GM13977 (cell line): ENCODE data around the gene KIF26B.

ENCODE experiments used
- DNase-seq: peaks from one replicate; pipeline ENCODE4 v3.0.0; 2012; ENCODE audit warnings: low spot score
- CTCF ChIP-seq: IDR thresholded peaks from 2 replicates; pipeline ENCODE4 v1.5.1; 2012; ENCODE audit warnings: mild to moderate bottlenecking, control low read depth; ENCODE audit not compliant: insufficient read depth; ENCODE audit errors: extremely low read depth, missing control alignments
- in situ Hi-C: fragments of 300-500 bp; cut with MboI; formaldehyde crosslinking; loops from one replicate; pipeline ENCODE4 v1.12.0; 2022; ENCODE audit warnings: low sequenced_read_pairs, low pct_unique_long_range_greater_than_20kb, mixed read lengths, inconsistent platforms; ENCODE audit not compliant: unreplicated experiment

The KIF26B gene

DNA sequence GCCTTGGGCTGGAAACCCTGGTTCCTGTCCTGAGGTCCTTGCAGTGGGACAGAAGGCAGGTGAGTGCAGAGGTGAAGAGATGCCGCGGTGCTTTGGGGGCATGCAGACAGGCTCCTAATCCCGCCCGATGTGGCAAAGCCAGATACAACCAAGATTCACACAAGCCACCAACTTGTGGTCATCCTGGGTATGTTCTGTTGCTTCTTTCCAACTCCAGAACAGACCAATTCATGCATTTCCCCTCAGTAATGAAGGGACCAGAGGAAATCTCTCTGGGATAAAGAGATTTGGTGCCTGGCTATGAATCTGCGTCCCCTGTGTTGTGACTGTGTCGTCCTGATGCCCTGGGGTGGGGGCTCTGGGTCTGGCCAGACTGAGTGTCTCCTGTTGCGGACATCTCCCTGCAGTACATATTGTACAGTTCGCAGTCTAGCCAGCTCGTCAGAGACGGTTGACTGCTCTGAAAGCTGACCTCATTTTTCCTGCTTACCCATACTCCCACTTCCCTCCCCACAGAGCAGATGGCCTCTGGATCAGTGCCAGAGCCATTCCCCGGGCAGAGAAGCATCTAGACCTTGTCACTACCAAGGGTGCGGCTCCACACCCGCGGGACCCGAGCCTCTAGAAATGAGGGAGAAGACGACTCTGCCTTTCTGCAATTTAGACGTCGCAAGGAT lies 216.3 kb downstream of the KIF26B start:
- in situ Hi-C loops: no loop called here
- TF ChIP-seq CTCF: no peak
- no peak for DNase-seq

DNA sequence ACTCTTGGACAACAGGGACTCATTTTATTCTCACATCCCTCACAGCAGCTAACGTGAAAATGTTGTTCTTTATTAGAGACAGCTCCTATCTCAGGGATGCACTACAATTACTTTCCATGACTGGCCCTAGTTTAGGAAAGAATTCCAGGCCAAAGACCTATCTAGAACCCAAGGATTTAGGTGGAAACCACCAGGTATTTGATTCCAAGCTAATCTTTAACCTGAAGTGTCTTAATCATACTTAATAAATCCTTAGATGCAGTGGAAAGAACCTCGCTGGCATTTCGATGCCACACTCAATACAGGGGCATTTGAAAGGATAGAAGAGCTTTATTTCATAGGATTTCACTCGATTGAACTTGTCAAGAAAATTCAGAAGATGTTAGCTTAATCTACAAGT lies 218.3 kb downstream of the KIF26B start:
- TF ChIP-seq CTCF: no peak
- in situ Hi-C loops: no loop called here
- no peak for DNase-seq

DNA sequence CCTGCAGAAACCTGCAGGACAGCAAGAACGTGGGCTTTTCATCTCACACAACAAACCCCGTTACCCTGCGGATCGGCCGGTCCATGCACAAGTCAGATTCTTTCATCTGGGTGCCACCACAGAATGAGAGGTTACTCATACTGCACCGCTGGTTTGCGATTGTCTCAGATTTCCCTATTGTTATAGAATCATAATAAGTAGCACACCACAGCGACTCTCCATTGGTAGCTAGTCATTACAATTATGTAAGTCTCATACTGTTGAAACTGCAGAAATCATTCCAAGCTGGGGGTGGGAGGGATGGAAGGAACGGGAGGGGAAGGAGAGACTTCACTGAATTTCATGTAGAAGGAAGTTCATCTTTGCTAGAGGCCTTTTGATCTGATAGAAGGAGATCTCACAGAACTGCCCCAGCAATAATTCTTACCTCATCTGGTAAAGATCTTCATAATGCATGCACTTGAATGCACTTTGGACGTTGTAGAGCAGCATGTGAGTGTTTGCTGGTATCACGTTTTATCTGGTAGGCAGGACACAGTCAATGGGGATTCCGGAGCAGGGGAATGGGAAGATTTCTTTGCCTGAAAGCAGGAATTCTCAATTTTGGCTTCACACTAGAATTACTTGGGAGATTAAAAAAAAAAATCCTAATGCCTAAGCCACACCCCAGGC lies 221.1 kb downstream of the KIF26B start:
- no peak for DNase-seq
- TF ChIP-seq CTCF: no peak
- in situ Hi-C loops: no loop called here

DNA sequence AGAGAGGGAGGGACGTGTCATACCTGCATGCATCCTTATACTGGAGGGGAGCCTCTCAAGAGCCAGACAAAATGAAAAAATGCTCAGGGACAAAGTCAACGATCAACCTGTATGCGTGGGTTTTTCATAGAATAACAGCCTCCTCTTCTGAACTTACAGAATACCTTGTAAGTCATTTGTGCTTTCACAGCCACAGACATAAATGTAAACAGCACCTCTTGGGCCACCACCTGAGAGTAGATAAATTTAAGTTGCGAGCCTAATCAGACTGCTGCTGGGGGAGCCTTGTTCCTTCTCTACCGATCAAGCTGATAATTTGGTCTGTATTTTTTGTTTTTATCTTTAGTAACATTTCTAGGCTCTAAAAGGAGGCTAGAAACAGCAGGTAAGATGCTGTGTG lies 223.1 kb downstream of the KIF26B start:
- TF ChIP-seq CTCF: no peak
- in situ Hi-C loops: no loop called here
- DNase-seq: no peak

DNA sequence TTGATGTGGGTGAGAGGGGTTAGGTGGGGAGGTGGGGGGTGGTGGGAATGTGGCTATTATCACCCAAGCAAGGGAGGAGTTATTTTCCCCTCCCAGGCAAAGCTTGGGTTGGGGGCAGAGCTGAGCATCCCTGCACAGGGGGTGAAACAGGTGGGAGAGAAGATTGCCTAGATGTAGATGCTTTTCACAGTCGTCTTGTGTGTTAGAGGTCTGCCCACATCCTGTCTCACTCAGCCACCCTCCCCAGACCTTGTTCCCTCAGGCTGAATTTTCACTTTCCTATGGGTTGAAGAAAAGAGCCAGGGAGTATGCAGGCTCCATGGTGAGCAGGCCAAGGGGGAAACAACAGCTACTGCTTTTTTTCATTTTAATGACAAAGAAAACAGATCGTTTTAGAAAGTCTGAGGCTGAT lies 223.5 kb downstream of the KIF26B start:
- in situ Hi-C loops: no loop called here
- no peak for TF ChIP-seq CTCF
- no peak for DNase-seq

GRCh38 chr1:245378745-245379144 lies 224.0 kb downstream of the KIF26B start:
- DNase-seq: no peak
- in situ Hi-C loops: no loop called here
- no peak for TF ChIP-seq CTCF
